GM21529 (cell line): ENCODE results near the gene MS4A1.
"Not testable (repeated sequence)": the region's sequence is repeated elsewhere in the genome, so short reads cannot be mapped to it uniquely, and the experiment has no call there.

Experiments
- ATAC-seq: cut with Tn5 transposase; IDR thresholded peaks from one replicate; pipeline ENCODE4 v1.9.1; 2021; ENCODE audit not compliant: unreplicated experiment

MS4A1 gene

DNA sequence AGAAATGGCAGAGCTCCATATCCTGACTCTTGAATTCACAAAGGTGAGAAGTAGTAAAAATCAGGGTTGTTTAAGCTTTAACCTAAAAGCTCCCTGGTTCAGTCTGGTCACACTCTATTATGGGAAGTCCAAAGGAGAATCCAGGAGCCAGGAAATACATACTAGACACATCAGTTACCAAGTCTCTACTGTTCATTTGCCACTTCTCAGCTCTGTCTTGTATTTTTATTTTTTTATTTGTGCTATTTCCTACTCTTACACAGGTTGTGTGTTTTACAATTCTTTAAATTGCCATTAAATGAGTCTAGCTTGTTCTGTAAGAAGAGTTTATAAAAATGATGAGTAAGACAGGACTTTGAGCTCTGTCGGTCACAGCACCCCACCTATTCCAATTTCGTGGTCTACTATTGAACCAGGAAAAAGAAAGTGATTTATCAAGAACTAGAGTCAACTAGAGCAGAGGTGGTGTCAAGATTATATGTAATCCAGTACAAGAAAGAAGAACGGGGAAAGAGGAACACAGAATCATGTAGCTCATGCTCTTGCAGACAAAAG, 46.7 kb downstream of the MS4A1 start:
- no peak for ATAC-seq

DNA sequence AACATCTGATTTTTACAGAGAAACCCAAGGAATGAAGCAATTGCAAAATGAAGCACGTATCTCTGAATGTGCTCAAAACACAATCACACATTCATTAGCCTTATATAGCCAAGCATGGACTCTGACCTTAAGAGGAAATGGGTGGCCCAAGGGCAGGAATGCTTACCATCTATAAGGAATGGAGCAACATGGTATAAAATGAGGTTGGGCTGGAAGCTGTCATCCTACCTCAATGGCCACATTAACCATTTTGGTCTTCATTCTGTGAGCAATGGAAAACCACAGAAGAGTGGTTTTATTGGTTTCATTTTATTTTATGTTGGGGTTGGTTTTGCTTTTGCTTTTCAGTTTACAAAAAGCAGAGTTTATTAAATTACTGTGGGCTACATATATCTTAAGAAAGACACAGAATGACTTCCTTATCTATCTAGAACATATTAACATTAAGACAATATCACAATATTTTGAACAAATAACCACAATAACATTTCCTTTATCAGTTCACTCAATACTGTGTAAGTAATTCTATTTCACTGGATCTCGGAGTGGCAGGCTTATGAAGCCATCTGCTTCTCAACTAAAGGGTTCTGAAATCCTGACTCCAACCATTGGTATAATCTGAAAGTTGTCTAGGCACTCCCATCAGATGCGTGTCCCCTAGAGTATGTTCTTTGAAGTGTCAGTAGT, 48.7 kb downstream of the MS4A1 start:
- no peak for ATAC-seq

DNA sequence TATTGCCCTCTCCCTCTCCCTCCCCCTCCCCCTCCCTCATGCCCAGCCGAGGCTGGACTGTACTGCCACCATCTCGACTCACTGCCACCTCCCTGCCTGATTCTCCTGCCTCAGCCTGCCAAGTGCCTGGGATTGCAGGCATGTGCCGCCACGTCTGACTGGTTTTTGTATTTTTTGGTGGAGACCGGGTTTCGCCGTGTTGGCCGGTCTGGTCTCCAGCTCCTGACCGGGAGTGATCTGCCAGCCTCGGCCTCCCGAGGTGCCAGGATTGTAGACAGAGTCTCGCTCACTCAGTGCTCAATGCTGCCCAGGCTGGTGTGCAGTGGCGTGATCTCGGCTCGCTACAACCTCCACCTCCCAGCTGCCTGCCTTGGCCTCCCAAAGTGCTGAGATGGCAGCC, 54.0 kb downstream of the MS4A1 start:
- ATAC-seq, result not testable (repeated sequence)

DNA sequence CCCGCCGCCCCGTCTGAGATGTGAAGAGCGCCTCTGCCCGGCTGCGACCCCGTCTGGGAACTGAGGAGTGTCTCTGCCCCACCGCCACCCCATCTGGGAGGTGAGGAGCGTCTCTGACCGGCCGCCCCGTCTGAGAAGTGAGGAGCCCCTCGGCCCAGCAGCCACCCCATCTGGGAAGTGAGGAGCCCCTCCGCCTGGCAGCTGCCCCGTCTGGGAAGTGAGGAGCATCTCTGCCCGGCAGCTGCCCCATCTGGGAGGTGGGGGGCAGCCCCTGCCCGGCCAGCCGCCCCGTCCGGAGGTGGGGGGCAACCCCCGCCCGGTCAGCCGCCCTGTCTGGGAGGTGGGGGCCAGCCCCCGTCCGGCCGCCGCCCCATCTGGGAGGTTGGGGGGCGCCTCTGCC, 54.6 kb downstream of the MS4A1 start:
- not testable (repeated sequence) for ATAC-seq

DNA sequence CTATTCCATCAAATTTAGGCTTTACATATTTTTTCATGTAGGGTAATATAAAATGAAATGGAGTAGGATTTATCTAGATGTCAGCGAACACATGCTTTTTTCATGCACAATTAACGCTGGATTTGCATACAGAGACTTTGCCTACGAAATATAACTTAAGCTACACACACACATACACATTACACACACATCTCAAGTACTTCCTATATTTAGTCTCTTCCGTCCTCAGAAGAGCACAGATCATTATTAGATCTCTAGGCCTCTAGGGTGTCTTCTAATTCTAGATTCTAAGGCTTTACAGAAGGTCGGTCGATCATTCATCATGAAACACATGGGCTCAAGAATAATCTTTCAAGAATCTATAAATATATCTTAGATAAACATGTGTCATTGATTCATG, 55.7 kb downstream of the MS4A1 start:
- ATAC-seq, result no peak

DNA sequence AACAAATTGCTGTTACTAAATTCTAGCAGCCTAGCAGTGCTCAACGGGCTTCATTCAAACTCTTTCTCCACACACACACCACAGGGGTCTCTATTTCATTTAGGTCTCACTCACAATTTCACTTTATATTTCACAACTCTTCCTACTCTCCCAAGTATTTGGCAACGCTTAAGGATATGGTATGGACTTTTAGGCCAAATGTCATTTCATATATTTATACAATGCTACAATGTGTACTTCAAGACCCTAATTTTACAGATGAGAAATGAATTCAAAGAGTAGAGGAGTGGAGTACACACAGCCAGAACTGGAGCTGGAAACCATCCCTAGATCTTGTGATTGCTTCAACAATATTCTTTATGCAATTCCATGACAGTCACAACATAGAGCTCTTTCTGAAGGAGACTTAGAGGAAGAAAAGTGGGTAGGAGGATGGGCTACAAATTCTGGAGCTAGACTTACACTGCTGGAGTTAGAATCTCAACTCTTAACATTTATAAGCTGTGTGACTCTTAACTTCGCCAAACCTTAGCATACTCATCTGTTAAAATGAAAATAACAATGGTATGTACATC, 57.1 kb downstream of the MS4A1 start:
- ATAC-seq, result no peak

DNA sequence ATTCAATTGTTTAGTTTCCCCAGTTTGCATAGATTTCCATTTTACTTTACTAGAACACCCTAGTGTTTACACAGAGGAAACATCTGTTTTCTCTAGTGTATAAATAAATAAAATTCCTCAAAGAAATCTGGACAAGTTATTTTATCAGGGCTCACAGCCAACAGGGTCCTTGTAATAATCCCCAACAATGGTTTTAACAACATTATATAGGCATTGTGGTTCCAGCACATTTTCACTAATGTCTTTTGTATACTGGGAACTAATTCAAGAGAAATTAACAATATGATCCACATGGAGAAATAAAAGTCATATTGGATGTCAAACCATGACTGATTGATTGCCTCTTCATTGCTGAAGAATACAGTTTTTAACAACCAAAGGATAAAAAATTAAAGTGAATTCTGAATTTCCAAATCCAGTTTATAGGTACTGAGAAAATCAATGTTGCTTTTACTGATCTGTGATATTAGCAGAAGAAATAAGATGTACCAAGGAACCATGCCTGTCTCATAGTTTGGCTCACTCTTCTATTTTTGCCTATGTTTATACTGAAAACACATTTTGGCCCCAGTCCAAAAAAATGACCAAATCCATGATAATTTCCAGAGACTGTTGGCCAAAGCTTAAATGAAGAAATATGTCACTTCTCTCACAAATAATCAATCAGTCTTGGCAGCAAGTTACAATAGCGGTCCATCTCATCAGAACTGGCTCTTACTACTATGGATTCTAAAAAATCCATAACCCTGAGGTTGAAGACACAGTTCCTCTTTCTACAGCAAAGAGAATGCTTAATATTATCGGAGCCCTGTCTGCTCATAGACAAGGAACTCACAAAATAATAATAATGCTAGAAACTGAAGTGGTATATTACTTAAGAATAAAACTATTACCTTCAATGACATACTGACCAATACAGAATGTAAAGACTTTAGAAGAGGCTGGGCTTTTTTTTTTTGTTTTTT, 58.1 kb downstream of the MS4A1 start:
- ATAC-seq, result no peak

DNA sequence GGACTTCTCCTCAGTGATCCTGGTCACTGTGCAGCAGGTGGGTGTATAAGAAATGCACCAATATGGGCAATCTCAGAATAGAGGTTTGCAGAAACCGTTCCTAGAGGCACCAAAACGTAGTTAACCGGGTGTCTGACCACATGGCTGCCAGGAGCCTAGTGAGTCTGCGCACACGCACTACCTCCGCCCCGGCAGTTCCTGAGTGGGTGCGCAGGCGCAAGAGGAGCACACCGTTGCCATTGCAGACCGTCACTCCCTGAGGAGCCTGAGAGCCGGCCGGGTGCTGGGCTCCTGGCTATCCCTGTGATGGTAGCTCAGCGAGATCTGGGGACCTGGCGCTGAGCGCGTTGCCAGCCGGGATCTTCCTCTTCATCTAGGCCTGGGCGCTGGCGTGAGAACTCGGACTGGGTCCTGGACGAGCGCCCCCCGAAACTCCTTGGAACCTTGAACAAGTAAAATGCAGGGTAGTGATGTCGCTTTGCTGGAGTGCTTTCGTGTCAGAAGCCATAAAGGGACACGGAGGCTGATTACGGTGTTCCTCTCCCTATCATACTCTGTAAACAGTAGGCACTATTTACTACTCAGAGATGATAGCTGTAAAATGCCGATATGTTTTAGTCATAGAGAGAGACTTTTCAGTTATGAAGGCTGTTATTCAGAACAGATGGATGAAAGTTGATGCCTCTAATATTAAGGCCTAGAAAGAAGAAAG, 59.7 kb downstream of the MS4A1 start, which contains the start of gene MS4A13:
Gene MS4A13 (plus strand): TSS at position 249 of the 712 bp plus-strand sequence. CDS start 2,692 bp downstream, outside the sequence.
- ATAC-seq, result no peak
